H1 (cell line): ENCODE measurements around the gene NDUFA13. TPM values are rescaled to one million over a fixed set of nuclear protein-coding genes. Genes with fewer than 3 reads are reported as not detected.

Experiments
- CTCF ChIA-PET: fragments of 300-600 bp; sonication (Branson Sonifier 250); formaldehyde crosslinking; loops from one replicate; lab custom pipeline; 2021; ENCODE audit not compliant: partially characterized antibody; lab: Charles Lee
- POLR2A ChIA-PET: fragments of 300-600 bp; sonication (Branson Sonifier 250); formaldehyde crosslinking; loops from one replicate; lab custom pipeline; 2021; ENCODE audit warnings: inconsistent platforms; ENCODE audit not compliant: partially characterized antibody; lab: Charles Lee
- DNase-seq, 2 experiments: peaks; one replicate each; pipeline versions ENCODE4 v3.0.0 to v3.0.0-alpha.2; 2010 to 2022; ENCODE audit warnings: low spot score in 2 of 2, low read depth in 1 of 2, mixed read lengths in 1 of 2
- FAIRE-seq: peaks from 2 replicates; lab custom pipeline; 2011; peaks lifted over from hg19 to GRCh38; lab: Jason Lieb, UNC
- H2AFZ ChIP-seq: 2 replicates; pipeline ENCODE4 v1.8.1; 2012; ENCODE audit warnings: low read length, inconsistent platforms
- H2AK5ac ChIP-seq: 2 replicates; pipeline ENCODE4 v1.6.1; 2013; ENCODE audit warnings: low read depth, low read length
- H2BK120ac ChIP-seq: replicated peaks from 2 replicates; pipeline ENCODE3; 2013; ENCODE audit warnings: low read depth, low read length, inconsistent platforms
- H2BK12ac ChIP-seq: 2 replicates; pipeline ENCODE4 v1.6.1; 2013; ENCODE audit warnings: low read depth, low read length
- H2BK15ac ChIP-seq: 2 replicates; pipeline ENCODE4 v1.6.1; 2013; ENCODE audit warnings: low read length
- H2BK20ac ChIP-seq: 2 replicates; pipeline ENCODE4 v1.6.1; 2013; ENCODE audit warnings: low read length
- H2BK5ac ChIP-seq: 2 replicates; pipeline ENCODE4 v1.6.1; 2013; ENCODE audit warnings: low read depth, low read length
- H3K14ac ChIP-seq: 2 replicates; pipeline ENCODE4 v1.6.1; 2013; ENCODE audit warnings: inconsistent platforms; ENCODE audit not compliant: insufficient read length
- H3K18ac ChIP-seq: 2 replicates; pipeline ENCODE4 v1.6.1; 2013; ENCODE audit warnings: low read length; ENCODE audit errors: extremely low read depth
- H3K23ac ChIP-seq: 2 replicates; pipeline ENCODE4 v1.6.1; 2013; ENCODE audit warnings: inconsistent platforms; ENCODE audit not compliant: insufficient read length
- H3K23me2 ChIP-seq: 2 replicates; pipeline ENCODE4 v1.6.1; 2013; ENCODE audit warnings: low read depth, low read length
- H3K27ac ChIP-seq: 2 replicates; pipeline ENCODE4 v1.6.1; 2011; ENCODE audit warnings: low read depth, low read length, inconsistent platforms
- H3K27me3 ChIP-seq, 4 experiments: replicated peaks in 1 of 4; 1 replicate in 1 of 4; 2 replicates in 3 of 4; pipeline versions ENCODE4 v1.6.1 to v1.8.1; 2011 to 2013; ENCODE audit warnings: low read length in 3 of 4, mild to moderate bottlenecking in 3 of 4, inconsistent platforms in 2 of 4, mixed read lengths in 2 of 4, moderate library complexity in 1 of 4; ENCODE audit not compliant: control insufficient read depth in 3 of 4, insufficient read depth in 3 of 4; ENCODE audit errors: extremely low read depth in 1 of 4
- H3K36me3 ChIP-seq, 4 experiments: 2 replicates each; pipeline versions ENCODE4 v1.6.1 to v1.8.1; 2011 to 2013; ENCODE audit warnings: mild to moderate bottlenecking in 4 of 4, low read length in 3 of 4, moderate library complexity in 2 of 4, control low read depth in 1 of 4, inconsistent platforms in 1 of 4; ENCODE audit not compliant: insufficient read depth in 4 of 4, control insufficient read depth in 2 of 4
- H3K4ac ChIP-seq: replicated peaks from 2 replicates; pipeline ENCODE3; 2013; ENCODE audit warnings: low read length, low read depth, mixed read lengths, inconsistent platforms; ENCODE audit not compliant: insufficient read length
- H3K4me1 ChIP-seq, 4 experiments: replicated peaks in 1 of 4; 1 replicate in 1 of 4; 2 replicates in 3 of 4; pipeline versions ENCODE4 v1.6.1 to v1.8.1; 2011 to 2013; ENCODE audit warnings: low read length in 3 of 4, inconsistent platforms in 2 of 4, mixed read lengths in 1 of 4; ENCODE audit not compliant: insufficient read depth in 4 of 4, control insufficient read depth in 3 of 4
- H3K4me2 ChIP-seq, 2 experiments: 2 replicates each; pipeline versions ENCODE4 v1.6.1 to v1.8.1; 2011 to 2013; ENCODE audit warnings: low read depth in 2 of 2, low read length in 2 of 2, control low read depth in 1 of 2, inconsistent platforms in 1 of 2, mild to moderate bottlenecking in 1 of 2; ENCODE audit not compliant: insufficient read depth in 1 of 2
- H3K4me3 ChIP-seq, 4 experiments: fragments of 200-600, 300-600 bp in 1 of 4; sonication (generic), shearing (Covaris generic), sonication (Bioruptor Twin) in 1 of 4; 2 replicates each; pipeline versions ENCODE4 v1.5.1 to v1.8.1; 2011 to 2016; ENCODE audit warnings: low read length in 4 of 4, low read depth in 3 of 4, control low read depth in 2 of 4, inconsistent platforms in 2 of 4, mild to moderate bottlenecking in 2 of 4, mixed read lengths in 1 of 4, moderate library complexity in 1 of 4; ENCODE audit not compliant: insufficient read depth in 2 of 4; ENCODE audit errors: extremely low read depth in 1 of 4
- H3K56ac ChIP-seq: replicated peaks from 2 replicates; pipeline ENCODE3; 2013; ENCODE audit warnings: low read depth, mild to moderate bottlenecking, mixed read lengths, low read length, inconsistent platforms; ENCODE audit not compliant: insufficient read length
- H3K79me1 ChIP-seq: 2 replicates; pipeline ENCODE4 v1.6.1; 2013; ENCODE audit warnings: low read depth, low read length, control low read depth
- H3K79me2 ChIP-seq, 2 experiments: 2 replicates each; pipeline versions ENCODE4 v1.6.1 to v1.8.1; 2012 to 2013; ENCODE audit warnings: low read length in 2 of 2, mild to moderate bottlenecking in 2 of 2, inconsistent platforms in 1 of 2; ENCODE audit not compliant: insufficient read depth in 2 of 2, control insufficient read depth in 1 of 2
- H3K9ac ChIP-seq, 4 experiments: replicated peaks in 1 of 4; 1 replicate in 1 of 4; 2 replicates in 3 of 4; pipeline versions ENCODE4 v1.6.1 to v1.8.1; 2011 to 2013; ENCODE audit warnings: low read depth in 3 of 4, low read length in 3 of 4, control low read depth in 2 of 4, mild to moderate bottlenecking in 2 of 4, moderate library complexity in 2 of 4, inconsistent platforms in 1 of 4; ENCODE audit errors: extremely low read depth in 1 of 4
- H3K9me3 ChIP-seq, 2 experiments: 2 replicates each; pipeline versions ENCODE4 v1.6.1 to v1.8.1; 2012 to 2013; ENCODE audit warnings: mild to moderate bottlenecking in 2 of 2, moderate library complexity in 2 of 2, control low read depth in 1 of 2, inconsistent platforms in 1 of 2, low read depth in 1 of 2, low read length in 1 of 2, mixed read lengths in 1 of 2; ENCODE audit not compliant: insufficient read depth in 2 of 2
- H4K20me1 ChIP-seq, 2 experiments: replicated peaks in 1 of 2; 2 replicates each; pipeline versions ENCODE3 to v1.8.1; 2011 to 2013; ENCODE audit warnings: inconsistent platforms in 2 of 2, low read length in 2 of 2, mild to moderate bottlenecking in 1 of 2; ENCODE audit not compliant: insufficient read depth in 2 of 2, control insufficient read depth in 1 of 2
- H4K5ac ChIP-seq: 2 replicates; pipeline ENCODE4 v1.6.1; 2013; ENCODE audit warnings: low read length, low read depth, mixed read lengths, inconsistent platforms; ENCODE audit not compliant: insufficient read length
- H4K8ac ChIP-seq: 2 replicates; pipeline ENCODE4 v1.8.0; 2013; ENCODE audit warnings: mild to moderate bottlenecking, moderate library complexity, low read length, inconsistent platforms; ENCODE audit not compliant: insufficient read depth; ENCODE audit errors: extremely low read depth
- H4K91ac ChIP-seq: replicated peaks from 2 replicates; pipeline ENCODE3; 2013; ENCODE audit warnings: low read length, mixed read lengths, inconsistent platforms; ENCODE audit not compliant: insufficient read length
- CBX5 ChIP-seq: fragments of 300-800, 300-1000 bp; sonication (generic); IDR thresholded peaks from 2 replicates; pipeline ENCODE4 v1.7.1; 2016; ENCODE audit warnings: antibody characterized with exemption, low read length, low read depth
- CBX8 ChIP-seq: fragments of 300-800, 300-1000 bp; sonication (generic); IDR thresholded peaks from 2 replicates; pipeline ENCODE4 v1.7.1; 2016; ENCODE audit warnings: low read depth, low read length, borderline replicate concordance
- CTCF ChIP-seq, 3 experiments: IDR thresholded peaks; 1 replicate in 2 of 3; 2 replicates in 1 of 3; pipeline versions ENCODE4 v1.5.1 to v1.6.1; 2011; ENCODE audit warnings: low read length in 3 of 3, mild to moderate bottlenecking in 3 of 3, inconsistent platforms in 2 of 3, low read depth in 1 of 3, moderate library complexity in 1 of 3; ENCODE audit not compliant: insufficient read depth in 1 of 3; ENCODE audit errors: control extremely low read depth in 1 of 3
- POLR2AphosphoS5 ChIP-seq: IDR thresholded peaks from 2 replicates; pipeline ENCODE4 v1.6.1; 2011; ENCODE audit warnings: low read depth, low read length
- TAF1 ChIP-seq: IDR thresholded peaks from 2 replicates; pipeline ENCODE4 v1.6.1; 2011; ENCODE audit warnings: mild to moderate bottlenecking, low read depth, low read length
- TEAD4 ChIP-seq: IDR thresholded peaks from 2 replicates; pipeline ENCODE4 v1.6.1; 2012; ENCODE audit warnings: low read depth, low read length, inconsistent platforms, mixed read lengths
- WGBS, 2 experiments: shearing (Covaris generic) in 1 of 2; methylation state at CpG; one replicate each; pipeline versions ENCODE4 v1.1.6 to v1.1.7; 2013 to 2015; ENCODE audit warnings: low lambda C conversion rate in 2 of 2, mixed read lengths in 2 of 2, inconsistent platforms in 1 of 2, low coverage in 1 of 2, missing lambda C conversion rate in 1 of 2; ENCODE audit not compliant: insufficient replicate concordance in 2 of 2, insufficient coverage in 1 of 2, insufficient read length in 1 of 2; ENCODE audit errors: extremely low coverage in 1 of 2, missing lambda C conversion rate in 1 of 2; 5-methylcytosine and 5-hydroxymethylcytosine counted together
- polyA plus RNA-seq, 7 experiments: library from polyadenylated mRNA; depleted of rRNA in 3 of 7; stranded (reverse) in 5 of 7; unstranded in 2 of 7; fragments of >200 nt in 5 of 7; fragments of 200-250 nt in 2 of 7; gene quantifications; 1 replicate in 5 of 7; 2 replicates in 1 of 7; 4 replicates in 1 of 7; pipeline versions ENCODE4 v1.2.1 to v1.2.3, GENCODE V29; 2011 to 2013; ENCODE audit warnings: missing spikeins in 2 of 7, mixed read lengths in 2 of 7
- total RNA-seq: library from RNA; stranded (reverse); fragmentation: NEBNext Ultra II Directional; extraction: Animal tissue kit (Norgen Biotek cat#: 25700); gene quantifications from 2 replicates; pipeline ENCODE4 v1.2.1, GENCODE V29; 2021
- TF ChIP-seq, protein P1 (sequence below): IDR thresholded peaks from 2 replicates; pipeline ENCODE4 v1.6.1; 2012; ENCODE audit warnings: low read length, inconsistent platforms

The NDUFA13 gene
- total and polyA plus RNA-seq, 2 of the 8 experiments (the other 6 are each of a cell fraction or from before 2014, with no cell fraction given), result 413 to 1,105 TPM

- H3K9me3 ChIP-seq, result no peaks in the 10 kb centered on the region
- H2AFZ ChIP-seq, result no peak overlapping the region
- H4K8ac ChIP-seq, result no peak overlapping the region
- no peak overlapping the region for H3K56ac ChIP-seq
- no peaks in the 10 kb centered on the region for H3K4me1 ChIP-seq
- H3K4me2 ChIP-seq, result no peak overlapping the region
- H4K5ac ChIP-seq, result no peak overlapping the region
- H3K79me2 ChIP-seq, result no peaks in the 10 kb centered on the region
- no peak overlapping the region for H2AK5ac ChIP-seq
- no peak overlapping the region for H3K9ac ChIP-seq
- peaks cover 2% of the 10 kb centered on the region; the same call in 1 of the 2 replicates for H3K23me2 ChIP-seq
- H3K4me3 ChIP-seq, result no peak overlapping the region
- H3K36me3 ChIP-seq, result peaks cover 21 to 56% (median 37%) of the 10 kb centered on the region in 4 experiments
- H3K18ac ChIP-seq, result no peak overlapping the region
- CTCF ChIA-PET, result interaction anchor here (1.6 to 3.2 kb wide), 2 partner anchors 15 kb away, joined by 6 to 22 read pairs; no protein-coding TSS in a partner anchor
- no peak for DNase-seq
- no peak overlapping the region for H2BK5ac ChIP-seq
- TF ChIP-seq POLR2AphosphoS5 (no peak), CBX8 (no peak), TAF1 (no peak), CBX5 (no peak), TEAD4 (no peak), CTCF (IDR thresholded peaks at IDR 0.05; ENCODE audit: control extremely low read depth in 1 of 3, insufficient read depth in 1 of 3, low read depth in 1 of 3, low read length in 3 of 3) (no peak)
- TF ChIP-seq, protein P1, sequence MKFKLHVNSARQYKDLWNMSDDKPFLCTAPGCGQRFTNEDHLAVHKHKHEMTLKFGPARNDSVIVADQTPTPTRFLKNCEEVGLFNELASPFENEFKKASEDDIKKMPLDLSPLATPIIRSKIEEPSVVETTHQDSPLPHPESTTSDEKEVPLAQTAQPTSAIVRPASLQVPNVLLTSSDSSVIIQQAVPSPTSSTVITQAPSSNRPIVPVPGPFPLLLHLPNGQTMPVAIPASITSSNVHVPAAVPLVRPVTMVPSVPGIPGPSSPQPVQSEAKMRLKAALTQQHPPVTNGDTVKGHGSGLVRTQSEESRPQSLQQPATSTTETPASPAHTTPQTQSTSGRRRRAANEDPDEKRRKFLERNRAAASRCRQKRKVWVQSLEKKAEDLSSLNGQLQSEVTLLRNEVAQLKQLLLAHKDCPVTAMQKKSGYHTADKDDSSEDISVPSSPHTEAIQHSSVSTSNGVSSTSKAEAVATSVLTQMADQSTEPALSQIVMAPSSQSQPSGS, result no peak
- H2BK12ac ChIP-seq, result no peak overlapping the region
- 94% methylated on average over 27 of the region's 27 CpGs; no CpG with 5 or more reads in 1 of the 2 experiments for WGBS, 2 experiments
- H2BK15ac ChIP-seq, result no peak overlapping the region
- H3K79me1 ChIP-seq, result peaks cover 4% of the 10 kb centered on the region
- no peak overlapping the region for H3K14ac ChIP-seq
- POLR2A ChIA-PET, result interaction anchor here (0.6 kb wide), 1 partner anchor 42 kb away, joined by 3 read pairs; no protein-coding TSS in a partner anchor
- no peak for FAIRE-seq
- H2BK120ac ChIP-seq, result no peak overlapping the region
- peaks cover 0 to 4% of the 10 kb centered on the region in 2 experiments for H4K20me1 ChIP-seq
- H2BK20ac ChIP-seq, result no peak overlapping the region
- H3K4ac ChIP-seq, result no peak overlapping the region
- H3K27me3 ChIP-seq, result no peaks in the 10 kb centered on the region
- H4K91ac ChIP-seq, result no peak overlapping the region
- no peak overlapping the region for H3K27ac ChIP-seq
- no peak overlapping the region for H3K23ac ChIP-seq
Observed at GRCh38 chr19:19505669-19506326, 10.2 kb upstream of the NDUFA13 start.
